GF-D8 (cell line): ENCODE results near the gene HTRA3.

ENCODE experiments used
- DNase-seq: peaks from one replicate; lab custom pipeline; 2025; lab: John Stamatoyannopoulos, UW

The HTRA3 gene

GRCh38 chr4:8280876-8281440 is 11.4 kb downstream of the HTRA3 start:
- DNase-seq = no peak

DNA sequence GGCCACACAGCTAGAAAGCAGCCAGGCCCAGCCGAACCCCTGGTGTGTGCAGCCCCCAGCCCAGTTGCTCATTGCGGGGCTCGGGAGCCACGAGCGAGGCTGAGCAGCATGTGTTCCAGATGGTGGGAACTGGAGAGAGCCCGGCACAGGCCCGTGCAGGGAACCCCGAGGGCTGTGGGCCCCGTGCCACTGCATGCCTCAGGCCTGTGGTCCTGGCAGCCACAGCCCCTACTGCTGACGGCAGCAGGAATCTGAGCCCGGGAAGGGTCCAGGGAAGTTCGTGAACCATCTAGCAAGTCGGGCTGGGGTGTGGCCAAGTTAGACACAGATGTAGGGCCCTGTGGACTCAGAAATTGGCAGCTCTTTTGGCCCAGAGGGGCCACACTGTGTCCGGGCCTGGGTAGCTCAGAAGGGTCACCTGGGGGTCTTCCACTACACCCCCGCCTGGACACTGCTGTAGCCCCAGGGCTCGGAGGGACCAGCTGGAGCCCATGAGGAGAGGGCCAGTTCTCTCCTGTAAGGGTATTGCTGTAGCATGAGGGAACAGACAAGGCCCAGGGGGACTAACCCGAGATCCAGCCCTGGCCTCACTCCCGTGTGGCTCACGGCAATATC is 12.1 kb downstream of the HTRA3 start:
- no peak for DNase-seq

- DNase-seq = no peak
These were observed 12.6 kb downstream of the HTRA3 start for GRCh38 chr4:8282134-8282641.

- no peak for DNase-seq
These were observed 13.2 kb downstream of the HTRA3 start for GRCh38 chr4:8282742-8283141.

DNA sequence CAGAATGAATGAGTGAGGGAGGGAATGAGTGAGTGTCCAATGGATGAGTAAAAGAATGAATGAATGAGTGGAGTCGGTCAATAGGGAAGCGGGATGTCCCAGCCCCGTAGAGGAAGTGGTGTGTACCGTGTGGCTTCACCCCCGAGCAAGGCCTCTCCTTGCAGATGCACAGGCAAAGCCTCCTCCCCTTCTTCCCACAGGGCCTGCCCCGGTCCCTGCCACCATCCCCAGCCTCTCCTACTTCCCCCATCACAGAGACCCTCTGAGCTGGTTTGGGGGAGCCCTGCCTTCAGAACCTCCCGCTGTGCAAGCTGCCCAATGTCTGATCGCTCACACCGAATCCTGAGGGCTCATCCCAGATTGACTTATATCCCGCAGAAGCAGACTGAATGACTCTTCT is 13.6 kb downstream of the HTRA3 start:
- no peak for DNase-seq

DNA sequence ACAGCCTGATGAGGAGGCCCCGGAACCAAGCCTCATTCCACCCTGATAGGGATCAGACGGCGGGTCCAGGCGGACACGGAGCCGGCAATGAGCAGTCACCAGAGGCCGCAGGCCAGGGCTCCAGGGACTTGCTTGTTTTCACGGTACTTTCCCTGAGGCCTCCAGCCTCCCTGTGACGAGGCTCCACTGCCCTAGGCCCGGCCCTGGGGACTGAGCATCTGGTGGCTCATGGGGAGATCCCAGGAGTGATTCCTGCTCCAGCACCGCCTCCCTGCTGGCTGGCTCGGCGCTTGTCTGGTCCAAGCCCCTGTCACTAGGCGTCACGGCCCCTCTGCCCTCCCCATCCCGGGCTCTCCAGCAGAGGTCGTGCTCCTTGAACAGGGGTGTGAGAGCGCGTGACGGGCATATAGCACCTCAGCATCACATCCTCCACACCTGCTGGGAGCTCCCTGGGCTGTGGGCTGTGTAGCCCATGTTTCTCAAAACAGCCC is 14.1 kb downstream of the HTRA3 start:
- no peak for DNase-seq

DNA sequence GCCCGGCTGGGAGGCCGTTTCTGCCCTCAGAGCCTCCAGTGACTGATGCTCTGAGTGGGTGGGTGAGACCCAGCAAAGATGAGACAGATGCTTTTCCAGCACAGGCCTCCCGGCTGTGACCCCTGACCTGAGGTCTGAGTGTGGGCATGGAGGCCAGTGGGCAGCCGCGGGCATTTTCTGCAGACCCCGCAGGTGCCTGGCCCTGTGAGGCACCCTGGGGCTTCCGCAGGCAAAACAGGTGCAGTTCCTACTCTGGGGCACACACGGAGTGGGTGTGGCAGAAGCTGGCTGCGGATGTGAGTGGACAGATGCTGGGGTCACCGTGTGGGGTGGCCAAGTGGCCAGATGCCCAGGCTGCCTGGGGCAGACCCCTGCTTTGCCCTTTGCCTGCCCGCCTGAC is 14.8 kb downstream of the HTRA3 start:
- DNase-seq = no peak

- DNase-seq = no peak
These were observed 15.8 kb downstream of the HTRA3 start for GRCh38 chr4:8285143-8285975.

- DNase-seq = no peak
These were observed 16.6 kb downstream of the HTRA3 start for GRCh38 chr4:8285976-8286718.

DNA sequence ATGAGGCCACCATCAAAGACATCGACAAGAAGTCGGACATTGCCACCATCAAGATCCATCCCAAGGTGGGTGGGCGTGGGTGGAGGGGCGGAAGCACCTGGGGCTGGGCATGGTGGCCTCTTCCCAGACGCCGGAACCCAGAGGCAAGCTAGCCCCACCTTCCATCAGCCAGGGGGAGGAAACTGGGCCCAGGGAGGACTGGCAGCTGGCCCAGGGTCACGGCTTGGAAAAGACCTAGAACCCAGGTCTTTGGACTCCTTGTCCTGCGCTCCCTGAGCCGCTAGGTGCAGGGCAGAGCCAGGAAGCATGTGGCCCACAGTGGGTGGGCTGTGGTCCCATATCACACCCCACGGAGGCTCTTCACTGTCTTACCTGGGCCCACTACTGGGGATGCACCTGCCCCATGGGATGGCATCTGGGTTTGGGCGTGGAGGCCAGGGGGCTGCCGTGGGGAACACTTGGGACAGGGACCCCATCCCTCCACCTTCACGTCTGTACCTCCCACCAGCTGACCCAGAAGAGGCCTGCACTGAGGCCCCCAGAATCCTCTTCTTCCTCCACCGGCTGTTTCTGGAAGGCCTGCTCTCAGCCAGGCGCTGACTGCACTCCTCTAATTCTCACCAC is 17.3 kb downstream of the HTRA3 start:
- DNase-seq = no peak

DNA sequence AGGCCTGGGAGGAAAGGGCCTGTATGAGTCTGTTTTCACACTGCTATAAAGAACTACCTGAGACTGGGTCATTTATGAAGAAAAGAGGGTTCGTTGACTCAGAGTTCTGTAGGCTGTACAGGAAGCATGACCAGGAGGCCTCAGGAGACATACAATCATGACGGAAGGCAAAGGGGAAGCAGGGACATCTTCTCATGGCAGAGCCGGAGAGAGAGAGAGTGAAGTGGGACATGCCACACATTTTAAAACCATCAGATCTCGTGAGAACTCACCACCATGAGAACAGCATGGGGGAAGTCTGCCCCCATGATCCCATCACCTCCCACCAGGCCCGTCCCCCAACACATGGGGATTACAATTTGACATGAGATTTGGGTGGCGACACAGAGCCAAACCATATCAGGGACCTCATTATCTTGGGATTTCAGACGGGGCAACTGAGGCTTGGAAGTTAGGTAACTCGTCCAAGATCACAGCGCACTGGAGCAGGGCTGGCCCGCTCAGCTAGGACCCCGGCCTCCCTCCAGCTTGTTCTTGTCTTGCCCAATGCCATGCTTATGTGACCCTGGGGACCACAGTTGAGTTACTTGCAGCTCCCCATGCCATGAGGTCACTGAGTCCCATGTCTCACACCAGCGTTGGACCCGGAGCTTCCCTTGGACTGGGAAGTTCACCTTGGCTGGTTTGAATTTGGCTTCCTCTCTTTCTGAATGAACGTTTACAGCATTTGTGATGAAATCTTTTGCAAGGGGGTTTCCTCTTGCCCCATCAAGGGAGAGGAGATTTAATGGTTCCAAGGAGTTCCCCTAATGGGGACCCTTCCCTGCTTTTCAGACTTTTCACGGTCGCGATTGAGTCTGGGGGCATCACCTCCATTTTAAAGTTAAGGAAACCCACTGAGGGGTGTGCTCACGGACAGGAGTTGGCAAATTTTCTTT is 18.1 kb downstream of the HTRA3 start:
- no peak for DNase-seq

DNA sequence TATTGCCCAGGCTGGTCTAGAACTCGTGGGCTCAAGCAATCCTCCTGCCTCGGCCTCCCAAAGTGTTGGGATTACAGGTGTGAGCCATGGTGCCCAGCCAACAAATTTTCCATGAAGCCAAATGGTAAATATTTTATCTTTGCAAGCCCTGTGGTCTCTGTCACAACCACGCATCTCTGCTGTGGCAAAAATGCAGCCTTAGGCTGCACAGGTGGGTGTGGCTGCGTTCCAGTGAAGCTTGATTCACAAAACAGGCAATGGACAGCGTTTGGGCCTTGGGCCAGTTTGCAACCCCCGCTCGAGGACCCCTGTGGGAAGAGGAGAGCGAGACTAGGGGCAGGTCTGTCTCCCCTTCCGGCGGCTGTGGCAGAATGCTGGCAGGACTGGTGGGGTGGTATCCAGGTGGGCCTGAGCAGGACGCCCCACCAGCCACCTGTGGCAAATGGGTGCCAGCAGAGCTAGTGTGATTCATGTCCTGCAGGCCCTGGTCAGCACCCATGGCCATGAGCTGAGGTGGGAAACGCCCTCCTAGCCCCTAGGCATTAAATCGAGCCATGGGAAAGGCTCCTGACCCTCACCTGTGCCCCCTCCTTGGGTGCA is 19.7 kb downstream of the HTRA3 start:
- no peak for DNase-seq

DNA sequence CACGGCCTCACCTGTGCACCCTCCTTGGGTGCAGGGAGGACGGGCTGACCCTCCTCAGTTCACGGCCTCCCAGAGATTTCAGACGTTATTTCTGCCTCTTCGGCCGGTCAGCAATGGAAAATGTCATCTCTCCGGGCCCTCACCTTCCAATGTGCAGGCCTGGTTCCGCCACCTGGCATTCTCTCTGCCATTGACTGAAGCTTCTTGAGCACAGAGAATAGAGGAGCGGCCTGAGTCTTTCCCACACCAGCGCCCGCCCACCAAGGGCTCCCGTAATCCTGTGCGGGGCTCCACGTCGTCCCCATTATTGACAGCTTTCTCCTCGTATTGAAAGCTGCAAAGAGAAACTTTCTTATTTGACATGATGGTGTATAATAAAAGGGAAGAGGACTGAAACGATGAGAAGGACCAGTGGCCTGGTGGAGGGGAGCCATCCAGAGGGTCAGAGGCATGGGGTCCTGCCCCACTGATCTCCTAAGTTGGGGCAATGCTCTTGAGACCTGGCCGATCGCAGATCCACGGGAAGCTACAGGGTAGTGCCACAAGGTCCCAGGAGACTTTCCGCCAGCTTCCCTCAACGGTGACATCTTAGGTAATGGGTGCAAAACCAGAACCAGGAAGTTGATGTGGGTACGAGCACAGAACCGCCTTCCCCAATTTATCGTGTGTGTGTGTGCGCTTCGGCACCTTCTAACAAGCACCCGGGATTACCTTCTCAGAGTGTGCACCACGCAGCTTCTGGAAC is 20.6 kb downstream of the HTRA3 start:
- DNase-seq = no peak

- DNase-seq = no peak
These were observed 21.1 kb downstream of the HTRA3 start for GRCh38 chr4:8290701-8290970.

DNA sequence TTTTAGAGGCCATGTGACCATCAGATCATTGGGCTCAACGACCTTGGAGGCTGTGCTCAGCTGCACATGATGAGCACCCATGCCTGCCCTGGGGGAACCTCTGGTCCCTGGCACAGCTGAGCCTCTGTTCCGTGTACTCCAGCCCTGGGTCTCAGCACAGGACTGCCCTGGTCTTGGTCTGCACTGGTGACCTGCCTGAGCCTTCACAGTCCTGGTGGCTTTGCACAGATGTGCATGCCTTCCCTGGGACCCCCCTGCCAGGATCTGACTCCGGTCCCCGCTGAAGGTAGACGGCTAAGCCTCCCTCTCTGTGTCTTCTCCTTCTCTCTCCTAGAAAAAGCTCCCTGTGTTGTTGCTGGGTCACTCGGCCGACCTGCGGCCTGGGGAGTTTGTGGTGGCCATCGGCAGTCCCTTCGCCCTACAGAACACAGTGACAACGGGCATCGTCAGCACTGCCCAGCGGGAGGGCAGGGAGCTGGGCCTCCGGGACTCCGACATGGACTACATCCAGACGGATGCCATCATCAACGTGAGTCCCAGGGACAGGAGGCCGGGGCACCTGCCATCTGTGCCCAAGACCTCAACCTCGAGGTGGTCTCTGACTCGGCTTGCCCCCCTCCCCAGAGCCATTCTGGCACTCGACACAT is 21.6 kb downstream of the HTRA3 start:
- no peak for DNase-seq

DNA sequence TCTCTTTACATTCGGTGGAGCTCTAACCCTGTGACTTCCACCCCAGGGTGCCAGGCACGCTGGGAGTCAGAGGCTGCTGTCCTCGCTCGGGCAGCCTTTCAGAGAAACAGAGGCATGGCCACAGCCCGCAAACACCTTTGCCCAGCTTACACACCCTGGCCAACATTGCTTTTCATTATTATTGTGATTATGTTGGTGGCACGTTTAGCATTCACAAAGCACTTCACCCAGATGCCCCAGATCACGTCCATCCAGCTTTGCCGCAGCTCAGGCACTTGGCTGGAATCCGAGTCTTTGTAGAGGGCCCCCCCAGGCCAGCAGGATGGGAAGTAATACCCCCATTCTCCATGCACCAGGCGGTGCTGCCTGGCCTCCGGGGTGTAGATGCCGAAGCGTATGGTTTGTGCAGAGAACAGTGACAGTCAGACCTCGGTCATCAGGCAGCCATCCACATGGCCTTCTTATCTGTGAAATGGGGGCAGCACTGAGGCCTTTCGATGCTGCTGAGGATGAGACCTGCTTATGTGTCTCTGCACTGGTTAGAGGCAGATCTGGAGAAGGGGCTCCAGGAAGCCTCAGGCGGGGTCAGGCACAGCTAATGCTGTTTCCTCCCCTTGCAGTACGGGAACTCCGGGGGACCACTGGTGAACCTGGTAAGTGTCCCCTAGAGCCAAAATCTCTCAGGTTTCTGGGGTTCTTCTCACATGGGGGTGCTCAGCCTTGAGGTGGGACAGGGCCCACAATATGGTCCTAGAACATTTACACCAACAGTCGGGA is 22.3 kb downstream of the HTRA3 start:
- no peak for DNase-seq

DNA sequence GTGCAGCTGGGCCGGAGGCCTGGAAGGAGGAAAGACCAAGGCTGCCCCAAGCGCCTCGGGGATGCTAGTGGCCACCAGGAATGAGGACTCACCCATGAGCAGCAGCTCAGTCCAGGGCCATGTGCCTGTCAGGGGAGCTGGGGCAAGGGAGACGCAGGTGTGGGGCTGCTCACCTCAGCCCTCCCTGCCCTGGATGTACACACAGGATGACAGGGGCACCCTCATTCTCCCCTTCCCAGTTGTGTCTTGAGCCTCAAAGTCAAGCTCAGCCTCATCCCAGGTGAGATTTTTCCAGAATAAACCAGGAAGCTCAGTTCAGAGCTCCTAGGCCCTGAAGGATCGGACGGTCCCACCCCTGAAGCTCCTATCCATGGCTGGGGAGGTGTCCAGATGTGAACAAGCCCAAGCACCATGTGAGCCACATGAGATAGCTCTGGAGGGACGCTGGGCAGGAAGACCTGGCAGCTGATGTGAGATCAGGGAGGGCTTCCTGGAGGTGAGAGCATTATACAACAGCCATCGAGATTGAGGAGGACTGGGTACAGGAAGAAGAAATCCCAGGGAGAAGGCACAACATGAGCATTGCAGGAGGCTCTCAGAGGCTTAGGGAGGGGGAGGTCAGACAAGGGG is 23.0 kb downstream of the HTRA3 start:
- no peak for DNase-seq
